ENCODE data around the gene C10orf90. TPM values are rescaled to one million over a fixed set of nuclear protein-coding genes. Genes with fewer than 3 reads are reported as not detected.

Gene C10orf90
- total and polyA plus RNA-seq, 11 donors = not detected

DNA sequence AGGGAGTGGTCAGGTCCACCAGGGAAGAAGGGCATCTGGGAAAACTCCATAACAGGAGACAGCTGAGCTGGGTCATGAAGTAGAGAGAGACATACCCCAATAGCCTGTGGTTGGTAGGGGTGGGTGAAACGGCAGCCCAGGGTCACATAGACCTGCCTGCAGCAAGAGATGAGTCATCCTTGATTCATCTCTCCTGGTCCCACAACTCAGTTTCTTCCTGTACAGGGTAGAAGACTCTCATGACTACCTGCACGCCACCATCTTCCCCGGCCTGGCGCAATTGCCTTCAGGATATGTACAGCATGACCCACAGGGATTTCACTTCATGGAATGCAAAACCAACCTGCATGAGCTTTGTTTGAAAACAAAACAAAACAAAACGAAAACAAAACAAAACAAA is 237.1 kb downstream of the C10orf90 start:
- intact Hi-C loops (cut with DNase I) = no loop called here
- Histone ChIP-seq H3K27me3 (peaks cover 0 to 6% (median 0%) of the 10 kb centered on the region in 9 donors), H3K4me3 (no peak overlapping the region), H3K9me3 (no peaks in the 10 kb centered on the region), H3K36me3 (no peaks in the 10 kb centered on the region), H3K4me1 (no peaks in the 10 kb centered on the region), H3K27ac (no peak overlapping the region)
- no peak for ATAC-seq
- no peak for TF ChIP-seq POLR2A (IDR thresholded peaks at IDR 0.05)
- TF ChIP-seq, protein P1, sequence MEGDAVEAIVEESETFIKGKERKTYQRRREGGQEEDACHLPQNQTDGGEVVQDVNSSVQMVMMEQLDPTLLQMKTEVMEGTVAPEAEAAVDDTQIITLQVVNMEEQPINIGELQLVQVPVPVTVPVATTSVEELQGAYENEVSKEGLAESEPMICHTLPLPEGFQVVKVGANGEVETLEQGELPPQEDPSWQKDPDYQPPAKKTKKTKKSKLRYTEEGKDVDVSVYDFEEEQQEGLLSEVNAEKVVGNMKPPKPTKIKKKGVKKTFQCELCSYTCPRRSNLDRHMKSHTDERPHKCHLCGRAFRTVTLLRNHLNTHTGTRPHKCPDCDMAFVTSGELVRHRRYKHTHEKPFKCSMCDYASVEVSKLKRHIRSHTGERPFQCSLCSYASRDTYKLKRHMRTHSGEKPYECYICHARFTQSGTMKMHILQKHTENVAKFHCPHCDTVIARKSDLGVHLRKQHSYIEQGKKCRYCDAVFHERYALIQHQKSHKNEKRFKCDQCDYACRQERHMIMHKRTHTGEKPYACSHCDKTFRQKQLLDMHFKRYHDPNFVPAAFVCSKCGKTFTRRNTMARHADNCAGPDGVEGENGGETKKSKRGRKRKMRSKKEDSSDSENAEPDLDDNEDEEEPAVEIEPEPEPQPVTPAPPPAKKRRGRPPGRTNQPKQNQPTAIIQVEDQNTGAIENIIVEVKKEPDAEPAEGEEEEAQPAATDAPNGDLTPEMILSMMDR (IDR thresholded peaks at IDR 0.05) = no peak
- WGBS, 4 donors = 67 to 81% (median 73%) methylated on average over 5 of the region's 5 CpGs
- DNase-seq = no peak

GRCh38 chr10:126432507-126432906 is 238.0 kb downstream of the C10orf90 start:
- no peak overlapping the region for H3K4me3 ChIP-seq
- H3K27me3 ChIP-seq = peaks cover 0 to 7% (median 0%) of the 10 kb centered on the region in 9 donors
- H3K27ac ChIP-seq = no peak overlapping the region
- TF ChIP-seq POLR2A (IDR thresholded peaks at IDR 0.05) = no peak
- TF ChIP-seq, protein P1 (IDR thresholded peaks at IDR 0.05) = no peak
- ATAC-seq (no peak), DNase-seq (no peak)
- no peaks in the 10 kb centered on the region for H3K36me3 ChIP-seq
- intact Hi-C loops (cut with DNase I) = no loop called here
- H3K4me1 ChIP-seq = no peaks in the 10 kb centered on the region
- 82 to 85% (median 83%) methylated on average over 7 of the region's 7 CpGs for WGBS, 4 donors
- H3K9me3 ChIP-seq = no peaks in the 10 kb centered on the region

GRCh38 chr10:126431816-126432215 is 238.7 kb downstream of the C10orf90 start:
- Histone ChIP-seq H3K36me3 (no peaks in the 10 kb centered on the region), H3K27me3 (peaks cover 0 to 12% (median 0%) of the 10 kb centered on the region in 9 donors), H3K4me3 (no peak overlapping the region), H3K9me3 (no peaks in the 10 kb centered on the region), H3K4me1 (no peaks in the 10 kb centered on the region), H3K27ac (no peak overlapping the region)
- ATAC-seq (no peak), DNase-seq (no peak)
- TF ChIP-seq, protein P1 (IDR thresholded peaks at IDR 0.05) = no peak
- TF ChIP-seq POLR2A (IDR thresholded peaks at IDR 0.05) = no peak
- intact Hi-C loops (cut with DNase I) = no loop called here
- WGBS, 4 donors = 72 to 79% (median 74%) methylated on average over 2 of the region's 2 CpGs

DNA sequence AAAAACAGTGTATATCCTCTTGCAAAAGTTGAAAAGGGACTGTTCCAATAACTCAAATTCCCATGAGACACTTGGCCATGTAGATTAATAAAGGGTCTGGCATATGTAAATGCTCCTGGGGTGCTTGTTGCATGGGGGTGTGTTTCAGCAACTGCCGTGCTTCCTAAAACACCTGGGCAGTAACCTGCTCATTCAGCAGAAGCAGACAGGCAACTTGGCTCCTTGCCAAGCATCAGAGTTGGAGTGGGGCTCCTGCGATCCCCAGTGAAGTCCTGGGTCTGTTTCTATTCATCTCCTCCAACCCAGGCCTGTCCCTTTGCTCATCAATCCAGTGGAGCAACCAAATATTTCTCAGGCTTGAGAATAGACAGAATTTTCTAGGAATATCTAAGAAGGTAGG is 240.0 kb downstream of the C10orf90 start:
- no peak overlapping the region for H3K27ac ChIP-seq
- H3K4me1 ChIP-seq = peaks cover 0 to 6% (median 0%) of the 10 kb centered on the region in 12 donors
- TF ChIP-seq POLR2A (IDR thresholded peaks at IDR 0.05) = no peak
- TF ChIP-seq, protein P1 (IDR thresholded peaks at IDR 0.05) = no peak
- ATAC-seq (no peak), DNase-seq (no peak)
- H3K27me3 ChIP-seq = peaks cover 0 to 16% (median 3%) of the 10 kb centered on the region in 9 donors
- intact Hi-C loops (cut with DNase I) = no loop called here
- H3K4me3 ChIP-seq = no peak overlapping the region
- H3K9me3 ChIP-seq = no peaks in the 10 kb centered on the region
- no peaks in the 10 kb centered on the region for H3K36me3 ChIP-seq
- WGBS, 4 donors = 71 to 81% (median 79%) methylated on average over 2 of the region's 2 CpGs
